ENCODE measurements around the gene NCOA4. TPM values are rescaled to one million over a fixed set of nuclear protein-coding genes. Genes with fewer than 3 reads are reported as not detected.

The NCOA4 gene
- total and polyA plus RNA-seq, 2 of the 4 experiments (the other 2 are of a cell fraction) = 62.2 to 188 TPM

DNA sequence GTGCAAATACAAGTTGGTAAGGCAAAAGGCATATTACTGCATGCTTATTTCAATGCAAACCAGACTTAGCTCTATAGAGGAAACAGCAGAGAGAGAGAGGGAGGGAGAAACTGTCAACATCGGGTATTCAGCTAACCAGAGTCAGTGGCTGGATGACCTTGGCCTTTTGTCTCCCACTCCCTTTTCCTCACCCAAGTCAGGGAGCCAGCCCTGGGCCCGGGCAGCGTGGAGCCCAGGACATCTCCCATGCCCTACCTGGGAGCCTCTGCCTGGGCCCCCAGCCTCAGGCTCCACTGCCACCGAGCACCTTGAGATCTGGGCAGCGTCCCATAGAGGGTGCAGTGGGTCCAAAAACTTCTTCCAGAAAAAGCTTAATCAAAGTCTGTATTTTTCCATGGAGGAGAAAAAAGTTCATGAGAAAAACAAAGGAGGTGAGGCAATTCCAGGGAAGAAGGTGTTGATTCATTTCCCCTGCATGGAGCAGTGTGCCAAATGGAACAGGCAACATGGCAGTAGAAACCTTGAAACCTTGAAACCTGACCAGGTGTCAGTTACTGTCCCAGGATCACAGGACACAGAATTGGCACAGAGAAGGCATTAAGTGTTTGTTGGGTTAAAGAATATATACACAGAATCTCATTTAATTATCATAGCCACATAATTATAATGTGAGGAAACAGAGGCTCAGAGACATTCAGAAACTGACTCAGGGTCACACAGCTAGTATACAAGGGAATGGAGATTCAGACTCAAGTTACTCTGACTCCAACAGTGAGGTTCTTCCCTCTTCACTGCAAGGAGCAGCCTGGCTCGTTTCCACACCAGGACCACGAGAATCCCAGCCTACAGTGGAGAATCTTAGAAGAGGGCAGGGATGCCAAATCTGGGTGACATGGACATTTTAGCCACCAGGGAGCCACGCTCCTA is 5.8 kb upstream of the NCOA4 start (continued):
- no peak for TF ChIP-seq CEBPB (IDR thresholded peaks at IDR 0.05; ENCODE audit: low read depth, low read length)

- no peak overlapping the region for H2AK5ac ChIP-seq (ENCODE audit: low read depth, low read length)
- H3K56ac ChIP-seq (ENCODE audit: extremely low read depth, insufficient read depth, low read length) = no peak overlapping the region
- intact Hi-C loops (cut with micrococcal nuclease) (no loop called here), dilution Hi-C loops (cut with HindIII; ENCODE audit: low sequenced_read_pairs, unreplicated experiment) (no loop called here), in situ Hi-C loops (cut with MboI; ENCODE audit: low sequenced_read_pairs) (no loop called here)
- no peak overlapping the region for H3K9ac ChIP-seq (ENCODE audit: low read depth, low read length)
- peak overlapping the region; percentile 38; the same call in 1 of the 2 replicates for H3K18ac ChIP-seq (ENCODE audit: low read depth, low read length)
- no peak overlapping the region for H2BK15ac ChIP-seq (ENCODE audit: low read depth, low read length)
- peak overlapping the region; percentile 71 for H2BK120ac ChIP-seq (ENCODE audit: low read depth, low read length)
- peak overlapping the region; percentile 75 for H3K4ac ChIP-seq (ENCODE audit: low read depth, low read length)
- peak overlapping the region; percentile 53 for H2AK9ac ChIP-seq (replicated peaks; ENCODE audit: low read depth, low read length, poor library complexity)
- peak overlapping the region; percentile 6; the same call in 1 of the 2 replicates for H3K23ac ChIP-seq (ENCODE audit: low read depth, low read length)
- H3K79me1 ChIP-seq (ENCODE audit: low read depth in 1 of 2, low read length in 2 of 2) = peaks cover 3% of the 10 kb centered on the region in 2 experiments; a peak in 1 of 4 replicates
- peak overlapping the region; percentile 92 for H2AFZ ChIP-seq (replicated peaks; ENCODE audit: low read length, poor library complexity)
- H3K4me2 ChIP-seq (ENCODE audit: low read depth, low read length) = no peak overlapping the region
- H3K4me1 ChIP-seq (ENCODE audit: control insufficient read depth, insufficient read depth, low read length) = peaks cover 6% of the 10 kb centered on the region; the same call in 1 of the 2 replicates
- ATAC-seq (ENCODE audit: low read depth) = peak; percentile 43
- peaks cover 5% of the 10 kb centered on the region; the same call in 1 of the 2 replicates for H4K20me1 ChIP-seq (ENCODE audit: insufficient read depth, low read length)
- no peak overlapping the region for H3K4me3 ChIP-seq (ENCODE audit: insufficient read depth, low read depth, low read length)
- BruUV-seq (replicated peaks) = no TSS peak
- peak; percentile 83 for DNase-seq
- peak overlapping the region; percentile 72 for H2BK20ac ChIP-seq (ENCODE audit: low read depth, low read length)
- peak overlapping the region; percentile 52 for H2BK5ac ChIP-seq (ENCODE audit: low read depth, low read length, poor library complexity, severe bottlenecking)
- peak overlapping the region; percentile 67 for H4K91ac ChIP-seq (ENCODE audit: insufficient read depth, low read depth, low read length)
- H3K27me3 ChIP-seq (ENCODE audit: control insufficient read depth, insufficient read depth, low read length) = no peaks in the 10 kb centered on the region; the same call in 1 of the 2 replicates
- H3K36me3 ChIP-seq (ENCODE audit: control insufficient read depth, insufficient read depth, low read length) = no peaks in the 10 kb centered on the region
- CTCF ChIA-PET = no interaction called here
- no peaks in the 10 kb centered on the region for H3K9me3 ChIP-seq (ENCODE audit: control insufficient read depth, insufficient read depth, low read length)
- POLR2A ChIA-PET (ENCODE audit: unreplicated experiment) = interaction anchor here (0.6 kb wide), 1 partner anchor 25 kb away, joined by 3 read pairs; no protein-coding TSS in a partner anchor
- H3K14ac ChIP-seq (replicated peaks; ENCODE audit: low read depth, low read length) = peak overlapping the region; percentile 61; the same call in 1 of the 2 replicates
- peak overlapping the region; percentile 30; the same call in 1 of the 2 replicates for H3K27ac ChIP-seq (ENCODE audit: insufficient read depth, low read length)
- peak overlapping the region; percentile 83 for H4K5ac ChIP-seq (ENCODE audit: low read depth, low read length)
- TF ChIP-seq CEBPB (IDR thresholded peaks at IDR 0.05; ENCODE audit: low read depth, low read length) (no peak), POLR2A (IDR thresholded peaks at IDR 0.05; ENCODE audit: low read depth, low read length) (no peak), FOS (IDR thresholded peaks at IDR 0.05; ENCODE audit: low read depth, low read length) (no peak), NFE2L2 (IDR thresholded peaks at IDR 0.05; ENCODE audit: low read depth, low read length) (no peak), MXI1 (IDR thresholded peaks at IDR 0.05; ENCODE audit: borderline replicate concordance, low read depth, low read length) (no peak), MAFK (IDR thresholded peaks at IDR 0.05; ENCODE audit: low read depth, low read length) (no peak)
- H3K9me1 ChIP-seq (ENCODE audit: insufficient read depth, low read length) = no peaks in the 10 kb centered on the region
- H4K8ac ChIP-seq (ENCODE audit: low read depth in 2 of 2, low read length in 2 of 2) = peak overlapping the region; percentile 73 to 90; a peak in 3 of 4 replicates
These were observed 3.2 kb upstream of the NCOA4 start for GRCh38 chr10:46033602-46034011.

Measured in IMR-90 (cell line).